ENCODE results near the gene COMMD1.
"Not testable (repeated sequence)": the region's sequence is repeated elsewhere in the genome, so short reads cannot be mapped to it uniquely, and the experiment has no call there.

COMMD1 gene

DNA sequence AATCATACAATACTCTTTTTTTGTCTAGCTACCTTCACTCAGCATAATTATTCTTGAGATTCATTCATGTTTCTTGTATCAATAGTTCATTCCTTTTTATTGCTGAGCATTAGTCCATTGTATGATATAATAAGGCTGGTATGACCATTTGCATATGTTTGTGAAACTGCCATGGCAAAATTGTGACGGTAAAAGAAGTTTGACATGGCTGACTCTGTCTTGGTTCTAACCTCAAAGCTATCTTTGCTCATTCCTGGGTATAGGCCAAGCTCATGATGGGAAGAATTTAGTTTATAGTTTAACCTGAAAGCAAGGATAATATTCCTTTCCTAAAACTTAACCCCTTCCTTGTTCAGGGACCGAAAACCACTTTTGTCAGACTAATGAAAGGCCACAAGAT lies 46.4 kb downstream of the COMMD1 start:
- H3K4me3 ChIP-seq (ENCODE audit: control insufficient read depth, low read depth, low read length) = no peak overlapping the region
- no peak for DNase-seq (ENCODE audit: low read depth)
- no peak for TF ChIP-seq CTCF (conservative IDR thresholded peaks at IDR 0.05; ENCODE audit: control insufficient read depth, insufficient read depth, low read depth, low read length)

GRCh38 chr2:61952288-61952687 lies 46.8 kb downstream of the COMMD1 start:
- DNase-seq (ENCODE audit: low read depth) = peak; percentile 49
- TF ChIP-seq CTCF (conservative IDR thresholded peaks at IDR 0.05; ENCODE audit: control insufficient read depth, insufficient read depth, low read depth, low read length) = no peak
- no peak overlapping the region for H3K4me3 ChIP-seq (ENCODE audit: control insufficient read depth, low read depth, low read length)

GRCh38 chr2:61954856-61955255 lies 49.4 kb downstream of the COMMD1 start:
- DNase-seq (ENCODE audit: low read depth); H3K4me3 ChIP-seq (ENCODE audit: control insufficient read depth, low read depth, low read length): not testable (repeated sequence)

DNA sequence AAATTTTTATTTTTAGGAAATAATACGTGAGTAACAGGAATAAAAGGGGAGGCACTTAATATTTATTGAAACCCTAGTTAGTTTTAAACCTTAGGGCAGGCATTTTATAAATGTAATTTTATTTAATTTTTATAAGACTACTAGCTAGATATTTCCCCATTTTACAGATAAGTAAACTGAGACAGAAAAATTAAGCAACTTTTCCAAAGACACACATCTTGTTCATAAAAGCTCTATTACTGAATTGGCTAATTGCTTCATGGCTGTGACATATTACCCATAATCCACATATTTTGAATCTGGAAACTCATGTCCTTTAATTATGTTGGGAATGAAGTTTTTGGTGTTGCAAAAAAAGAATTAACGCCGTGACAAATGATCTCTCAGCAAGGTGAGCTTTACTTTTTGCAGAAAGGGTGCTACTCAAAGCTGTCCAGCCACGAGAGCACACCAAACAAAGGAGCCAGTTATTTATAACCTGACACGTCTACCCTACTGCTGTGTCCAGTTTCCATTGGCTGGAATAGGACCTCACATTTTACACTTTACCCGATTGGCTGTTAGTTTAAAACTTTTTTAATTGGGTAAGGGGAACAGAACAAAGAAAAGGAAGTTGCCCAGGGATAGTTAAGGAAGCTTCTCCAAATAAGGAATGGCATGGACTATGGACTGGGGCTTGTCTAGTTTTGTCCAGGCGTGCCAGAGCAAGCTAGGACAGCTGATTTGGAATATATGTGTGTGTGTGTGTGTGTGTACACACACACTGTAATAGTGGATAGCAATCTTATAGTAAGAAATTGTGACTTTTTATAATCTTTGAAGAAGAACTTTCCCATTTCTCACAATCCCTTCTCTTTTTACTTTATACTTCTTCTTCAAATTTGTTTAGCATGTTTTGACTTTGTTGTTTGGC lies 54.2 kb downstream of the COMMD1 start:
- no peak overlapping the region for H3K4me3 ChIP-seq (ENCODE audit: control insufficient read depth, low read depth, low read length)

DNA sequence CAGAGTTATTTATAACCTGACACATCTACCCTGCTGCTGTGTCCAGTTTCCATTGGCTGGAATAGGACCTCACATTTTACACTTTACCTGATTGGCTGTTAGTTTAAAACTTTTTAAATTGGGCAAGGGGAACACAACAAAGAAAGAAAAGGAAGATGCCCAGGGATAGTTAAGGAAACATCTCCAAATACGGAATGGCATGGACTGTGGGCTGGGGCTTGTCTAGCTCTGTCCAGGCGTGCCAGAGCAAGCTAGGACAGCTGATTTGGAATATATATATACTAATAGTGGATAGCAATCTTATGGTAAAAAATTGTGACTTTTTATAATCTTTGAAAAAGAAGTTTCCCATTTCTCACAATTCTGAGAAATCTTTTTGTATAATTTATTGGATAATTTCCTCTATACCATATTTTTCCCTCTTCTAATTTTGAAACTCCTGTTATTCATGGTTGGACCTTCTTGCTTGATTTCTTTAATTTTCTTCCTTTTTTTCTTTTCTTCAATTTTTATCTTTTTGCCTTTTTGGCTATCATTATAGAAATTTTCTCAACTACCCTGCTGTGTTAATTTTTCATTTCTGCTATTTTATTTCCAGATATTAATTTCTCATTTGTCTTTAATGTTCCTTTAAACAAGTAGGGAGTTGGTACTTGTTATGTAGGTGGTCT lies 55.9 kb downstream of the COMMD1 start:
- TF ChIP-seq CTCF (conservative IDR thresholded peaks at IDR 0.05; ENCODE audit: control insufficient read depth, insufficient read depth, low read depth, low read length) = no peak
- H3K4me3 ChIP-seq (ENCODE audit: control insufficient read depth, low read depth, low read length) = no peak overlapping the region
- no peak for DNase-seq (ENCODE audit: low read depth)

More for the DNA sequence above, 54.2 kb downstream of the COMMD1 start:
- TF ChIP-seq CTCF (conservative IDR thresholded peaks at IDR 0.05; ENCODE audit: control insufficient read depth, insufficient read depth, low read depth, low read length) = no peak
- peak; percentile 18 for DNase-seq (ENCODE audit: low read depth)

DNA sequence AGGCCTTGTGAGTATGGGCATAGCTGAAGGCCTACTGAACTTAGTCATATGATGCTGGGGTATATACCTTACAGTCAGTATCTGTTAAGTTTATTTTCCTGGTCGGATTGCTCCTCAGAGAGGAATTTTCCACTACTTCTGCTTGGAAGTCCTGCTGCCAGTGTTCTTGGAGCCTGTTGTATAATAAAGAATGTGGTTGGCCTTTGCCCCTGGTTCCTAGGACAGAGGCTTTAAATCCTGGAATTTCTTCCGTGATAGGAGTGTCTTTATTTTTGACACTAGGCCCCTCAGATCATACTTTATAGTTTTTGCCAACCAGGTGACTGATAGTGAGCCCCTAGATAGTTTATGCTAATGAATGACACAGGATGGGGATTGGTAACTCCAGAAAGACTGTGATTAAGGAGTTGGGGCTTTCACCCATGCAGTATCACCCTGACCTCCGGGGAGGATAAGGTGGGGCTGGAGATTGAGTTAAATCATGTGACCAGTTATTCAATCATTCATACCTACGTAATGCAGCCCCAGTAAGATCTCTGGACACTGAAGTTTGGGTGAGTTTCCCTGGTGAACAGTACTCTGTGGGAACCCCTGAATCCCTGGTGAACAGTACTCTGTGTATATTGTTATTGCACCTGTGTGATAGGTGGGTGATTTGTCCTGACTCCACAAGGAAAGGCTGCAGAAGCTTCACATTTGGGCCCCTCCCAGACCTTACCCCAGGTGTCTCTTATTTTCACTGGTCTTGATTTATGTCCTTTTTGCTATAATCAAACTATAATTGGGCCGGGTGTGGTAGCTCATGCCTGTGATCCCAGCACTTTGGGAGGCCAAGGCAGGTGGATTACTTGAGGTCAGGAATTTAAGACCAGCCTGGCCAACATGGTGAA lies 56.9 kb downstream of the COMMD1 start:
- TF ChIP-seq CTCF (conservative IDR thresholded peaks at IDR 0.05; ENCODE audit: control insufficient read depth, insufficient read depth, low read depth, low read length) = no peak
- H3K4me3 ChIP-seq (ENCODE audit: control insufficient read depth, low read depth, low read length) = no peak overlapping the region
- no peak for DNase-seq (ENCODE audit: low read depth)
